ENCODE data around the gene PITPNC1.

DNA sequence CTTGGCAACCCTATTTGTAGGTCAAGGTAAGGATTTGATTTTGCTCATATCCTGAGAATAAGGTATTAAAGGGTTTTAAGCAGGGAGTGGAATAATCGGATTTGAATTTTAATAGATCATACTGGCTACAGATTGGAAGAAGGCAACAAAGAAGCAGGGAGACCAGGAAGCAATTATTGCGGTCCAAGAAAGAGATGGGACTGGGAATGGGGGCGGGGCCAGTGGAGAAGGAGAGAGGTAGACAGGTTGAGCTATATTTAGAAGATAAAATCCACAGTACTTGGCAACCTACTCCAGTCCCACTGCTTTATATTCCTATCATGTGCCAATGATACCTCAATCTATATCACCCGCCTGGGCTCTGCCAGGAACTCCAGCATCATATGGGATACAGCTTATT lies 334.8 kb downstream of the PITPNC1 start:
- TF ChIP-seq, protein P1, sequence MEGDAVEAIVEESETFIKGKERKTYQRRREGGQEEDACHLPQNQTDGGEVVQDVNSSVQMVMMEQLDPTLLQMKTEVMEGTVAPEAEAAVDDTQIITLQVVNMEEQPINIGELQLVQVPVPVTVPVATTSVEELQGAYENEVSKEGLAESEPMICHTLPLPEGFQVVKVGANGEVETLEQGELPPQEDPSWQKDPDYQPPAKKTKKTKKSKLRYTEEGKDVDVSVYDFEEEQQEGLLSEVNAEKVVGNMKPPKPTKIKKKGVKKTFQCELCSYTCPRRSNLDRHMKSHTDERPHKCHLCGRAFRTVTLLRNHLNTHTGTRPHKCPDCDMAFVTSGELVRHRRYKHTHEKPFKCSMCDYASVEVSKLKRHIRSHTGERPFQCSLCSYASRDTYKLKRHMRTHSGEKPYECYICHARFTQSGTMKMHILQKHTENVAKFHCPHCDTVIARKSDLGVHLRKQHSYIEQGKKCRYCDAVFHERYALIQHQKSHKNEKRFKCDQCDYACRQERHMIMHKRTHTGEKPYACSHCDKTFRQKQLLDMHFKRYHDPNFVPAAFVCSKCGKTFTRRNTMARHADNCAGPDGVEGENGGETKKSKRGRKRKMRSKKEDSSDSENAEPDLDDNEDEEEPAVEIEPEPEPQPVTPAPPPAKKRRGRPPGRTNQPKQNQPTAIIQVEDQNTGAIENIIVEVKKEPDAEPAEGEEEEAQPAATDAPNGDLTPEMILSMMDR (IDR thresholded peaks at IDR 0.05) = no peak
- TF ChIP-seq POLR2AphosphoS5 (IDR thresholded peaks at IDR 0.05) = no peak
